ENCODE results near the gene GOLGA6B.
"Not testable (repeated sequence)": the region's sequence is repeated elsewhere in the genome, so short reads cannot be mapped to it uniquely, and the experiment has no call there.

The GOLGA6B gene

DNA sequence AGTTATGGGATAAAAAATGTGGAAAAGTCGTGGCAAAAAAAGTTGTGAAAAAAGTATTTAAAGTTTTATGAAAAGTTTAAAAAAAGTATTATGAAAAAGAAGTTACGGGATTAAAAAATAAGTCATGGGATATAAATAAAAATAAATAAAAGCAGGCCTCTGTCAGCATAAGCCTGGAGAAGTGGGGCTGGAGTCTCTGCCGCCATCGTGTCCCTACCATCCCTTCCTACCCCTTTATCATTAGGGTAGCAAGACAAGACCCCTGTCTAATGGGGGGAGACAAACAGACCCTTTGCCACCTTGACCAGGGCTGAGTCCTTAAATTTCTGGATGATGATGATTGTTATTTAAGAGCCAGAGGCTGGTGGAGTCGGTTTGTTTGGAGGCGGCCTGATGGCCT, 15.3 kb downstream of the GOLGA6B start:
- DNase-seq, result not testable (repeated sequence)

DNA sequence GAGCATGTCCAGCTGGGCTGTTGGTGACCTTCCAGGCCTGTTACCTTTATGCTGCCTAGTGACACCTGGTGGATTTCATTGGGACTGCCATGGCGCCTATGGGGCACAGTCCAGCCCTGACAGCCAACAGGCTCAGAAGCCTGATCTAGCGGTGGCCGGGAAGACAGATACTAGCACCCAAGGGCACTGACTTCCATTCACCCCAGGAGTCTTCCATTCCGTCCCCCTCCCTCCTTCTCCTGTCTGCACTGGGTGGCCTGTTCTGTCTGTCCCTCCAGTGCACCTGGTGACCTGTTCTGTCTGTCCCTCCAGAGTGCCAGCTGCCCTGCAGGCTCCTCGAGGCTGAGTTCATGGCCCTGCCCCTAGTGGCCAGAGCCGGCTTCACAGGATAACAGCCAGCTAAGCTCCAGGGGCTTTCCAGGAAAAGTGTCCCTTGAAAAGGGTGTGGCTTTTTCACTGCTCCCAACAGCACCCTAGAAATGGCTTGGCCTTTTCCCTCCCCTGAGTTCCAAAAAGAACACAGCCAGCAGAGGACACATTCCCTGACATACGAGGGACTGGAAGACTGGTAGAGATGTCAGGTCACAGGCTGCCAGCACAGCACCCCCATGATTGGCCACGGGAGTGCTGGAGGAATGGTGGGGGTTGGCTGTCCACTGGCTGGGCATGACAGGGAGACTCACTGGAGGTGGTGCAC, 16.3 kb downstream of the GOLGA6B start:
- not testable (repeated sequence) for DNase-seq

DNA sequence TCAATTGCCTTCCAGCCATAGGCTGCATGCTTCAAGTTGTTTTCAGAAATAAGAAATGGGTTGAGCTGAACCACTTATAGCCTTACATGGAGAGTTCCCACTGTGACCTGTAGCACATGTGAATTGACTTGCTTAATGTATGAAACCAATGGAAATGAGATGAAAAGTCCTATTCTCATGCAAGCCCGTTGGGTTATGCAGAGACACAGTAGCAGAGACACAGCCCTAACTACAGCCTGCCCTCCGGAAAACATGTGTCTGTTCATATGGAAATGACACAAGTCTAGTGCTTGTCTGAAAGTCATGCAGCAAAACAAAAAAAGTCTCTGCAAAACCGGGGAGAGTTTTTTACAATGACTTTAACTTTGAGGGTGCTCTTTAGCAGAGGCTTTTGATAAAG, 17.0 kb downstream of the GOLGA6B start:
- no peak for DNase-seq

DNA sequence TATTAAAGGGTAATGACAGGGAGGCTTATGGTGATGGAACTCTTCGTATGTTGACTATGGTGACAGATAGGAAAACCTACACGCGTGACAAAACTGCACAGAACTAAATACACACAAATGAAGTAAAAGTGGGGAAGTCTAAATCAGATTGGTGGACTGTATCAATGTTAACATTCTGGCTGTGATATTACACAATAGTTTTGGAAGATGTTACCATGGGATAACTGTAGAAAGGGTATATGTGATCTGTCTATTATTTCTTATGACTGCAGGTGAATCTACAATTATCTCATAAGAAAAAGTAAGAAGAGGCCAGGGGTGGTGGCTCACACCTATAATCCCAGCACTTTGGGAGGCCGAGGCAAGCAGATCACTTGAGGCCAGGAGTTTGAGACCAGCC, 22.3 kb downstream of the GOLGA6B start:
- DNase-seq, result no peak

DNA sequence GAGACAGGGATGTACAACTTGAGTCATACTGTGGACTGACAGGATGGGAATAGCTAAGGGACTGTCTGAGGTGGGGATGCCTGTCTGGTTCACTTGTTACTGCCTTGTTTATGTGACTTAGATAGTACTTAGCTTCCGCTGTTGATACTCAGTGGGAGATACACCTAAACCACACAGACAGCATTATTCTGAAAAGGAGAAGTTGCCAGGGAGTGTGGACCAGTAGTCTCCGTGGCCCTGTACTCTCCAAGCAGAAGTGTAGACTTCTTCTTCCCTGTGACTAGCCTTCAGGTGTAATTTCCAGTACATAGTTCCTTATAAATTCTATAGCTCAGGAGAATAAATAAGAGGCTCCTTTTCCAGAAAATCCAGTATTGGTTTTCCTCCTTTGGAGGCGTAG, 26.4 kb downstream of the GOLGA6B start:
- no peak for DNase-seq

DNA sequence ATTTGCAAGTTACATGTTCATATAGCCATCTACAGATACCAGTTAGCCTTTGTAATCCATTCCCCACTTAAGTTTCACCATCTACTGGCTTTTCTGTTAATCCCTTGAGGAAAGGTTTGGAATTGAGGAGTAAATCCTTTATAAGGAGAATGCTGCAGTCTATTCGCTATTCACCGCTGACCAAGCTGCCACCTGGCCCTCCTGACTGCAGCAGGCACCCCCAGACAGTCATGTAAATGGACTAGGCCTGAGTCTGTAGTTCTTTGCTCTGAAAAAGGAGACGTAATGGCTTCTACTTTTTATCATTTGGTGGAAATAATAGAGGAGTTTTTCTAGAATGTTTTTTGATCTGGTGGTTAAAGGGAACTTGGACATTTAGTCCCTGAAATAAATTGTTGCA, 28.3 kb downstream of the GOLGA6B start:
- no peak for DNase-seq

DNA sequence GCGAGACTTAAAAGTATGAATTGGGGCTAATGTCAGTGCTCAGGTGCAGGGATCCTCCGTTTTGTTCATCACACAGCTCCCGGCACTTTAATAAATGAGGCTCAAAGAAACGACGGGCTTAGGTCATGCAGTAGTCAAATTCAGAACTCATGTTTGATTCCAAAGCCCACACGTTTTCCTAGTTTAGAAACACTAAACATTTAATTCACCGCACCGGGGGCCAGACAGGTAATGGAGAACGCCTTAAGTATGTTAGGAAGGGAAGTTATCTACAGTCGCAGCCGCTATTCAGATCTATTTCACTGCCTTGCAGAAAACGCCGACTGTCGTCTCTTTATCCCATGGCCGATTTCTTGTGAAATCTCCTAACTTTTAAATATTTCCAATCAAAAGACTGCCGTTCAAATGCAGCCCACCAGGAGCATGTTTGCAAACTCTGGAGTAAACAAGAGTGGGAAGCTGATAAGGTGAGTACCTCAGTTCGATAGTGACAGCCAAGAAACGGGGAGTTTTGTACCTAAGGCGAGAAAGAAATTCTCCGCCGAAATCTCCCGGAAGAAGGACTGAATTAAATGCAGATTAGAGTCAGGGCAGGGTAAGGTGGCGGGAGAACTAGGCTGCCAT, 30.9 kb downstream of the GOLGA6B start:
- DNase-seq, result no peak

DNA sequence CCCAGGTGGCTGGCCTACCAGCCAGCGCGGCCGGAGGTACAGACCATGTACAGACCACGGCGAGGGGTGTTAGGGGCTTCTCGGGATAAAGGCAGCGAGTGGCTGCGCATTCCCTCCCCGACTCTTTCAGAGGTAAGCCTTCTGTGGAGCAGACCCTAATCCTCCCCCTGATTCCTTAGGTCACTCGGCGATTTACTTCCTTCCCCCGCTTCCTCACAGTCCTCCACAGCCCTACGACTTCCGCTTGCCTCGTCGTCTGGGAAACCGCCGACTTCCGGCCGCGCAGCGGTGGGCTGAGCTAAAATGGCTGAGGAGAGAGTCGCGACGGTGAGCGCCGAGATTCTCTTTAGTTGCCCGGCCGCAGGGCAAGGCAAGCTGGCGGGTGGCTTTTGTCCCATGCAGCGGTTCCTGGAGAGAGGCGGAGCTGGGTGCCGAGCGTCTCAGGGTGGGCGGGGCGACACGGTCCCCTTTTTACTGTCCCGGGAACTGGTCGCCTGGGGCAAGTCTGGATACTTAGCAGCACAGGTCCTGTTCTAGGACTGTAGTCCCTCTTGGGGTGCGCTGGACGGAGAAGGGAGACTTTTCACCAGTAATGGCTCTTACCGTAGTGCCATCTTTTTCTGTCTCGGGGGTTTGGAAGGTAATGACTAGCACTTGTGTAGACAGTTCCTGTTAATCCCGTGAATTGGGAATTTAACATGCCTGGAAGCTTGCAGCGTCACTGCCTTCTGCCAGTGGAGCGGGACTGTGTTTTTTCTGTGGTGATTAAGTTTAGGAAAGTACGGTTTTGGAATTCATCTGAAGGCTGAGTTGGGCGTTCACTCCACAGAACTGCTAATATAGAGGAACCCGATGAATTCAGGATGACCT, 31.7 kb downstream of the GOLGA6B start, which contains the start of the genes BBS4 and HIGD2B:
Gene BBS4 (plus strand): TSS at position 283 of the 870 bp plus-strand sequence. CDS start 21 bp downstream, at position 304.
Gene HIGD2B (minus strand): TSS at position 258 of the 870 bp plus-strand sequence. CDS start 9,808 bp downstream, outside the sequence.
- no peak for DNase-seq

DNA sequence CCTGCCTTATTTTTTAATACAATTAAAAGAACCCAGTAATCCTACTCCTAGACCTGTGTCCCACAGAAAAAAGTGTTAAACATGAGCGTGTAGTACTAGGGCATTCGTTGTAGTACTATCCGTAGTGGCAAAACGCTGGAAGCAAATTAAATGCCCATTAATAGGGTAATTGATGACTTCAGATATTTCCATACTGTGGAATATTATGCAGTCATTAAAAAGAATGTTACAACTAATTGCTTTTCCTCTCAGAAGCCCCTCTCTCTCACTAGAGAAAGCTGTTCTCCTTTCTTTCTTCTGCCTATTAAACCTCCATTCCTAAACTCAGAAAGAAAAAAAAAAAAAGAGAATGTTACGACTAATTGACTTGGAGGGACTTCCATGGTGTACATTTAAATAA, 34.2 kb downstream of the GOLGA6B start:
- no peak for DNase-seq

DNA sequence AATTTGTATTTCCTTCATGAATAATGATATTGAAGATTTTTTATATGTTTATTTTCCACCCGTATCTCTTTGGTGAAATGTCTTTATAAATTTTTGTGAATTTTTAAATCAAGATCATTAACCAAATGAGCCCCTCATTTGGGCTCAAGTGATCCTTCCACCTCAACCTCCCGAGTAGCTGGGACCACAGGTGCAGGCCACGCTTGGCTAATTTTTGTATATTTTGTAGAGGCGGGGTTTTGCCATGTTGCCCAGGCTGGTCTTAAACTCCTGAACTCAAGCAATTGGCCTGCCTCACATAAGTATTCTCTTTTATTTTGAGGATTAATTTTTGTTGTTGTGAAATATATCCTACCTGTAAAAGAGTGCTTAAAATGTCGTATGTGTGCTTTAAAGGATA, 36.4 kb downstream of the GOLGA6B start:
- no peak for DNase-seq

DNA sequence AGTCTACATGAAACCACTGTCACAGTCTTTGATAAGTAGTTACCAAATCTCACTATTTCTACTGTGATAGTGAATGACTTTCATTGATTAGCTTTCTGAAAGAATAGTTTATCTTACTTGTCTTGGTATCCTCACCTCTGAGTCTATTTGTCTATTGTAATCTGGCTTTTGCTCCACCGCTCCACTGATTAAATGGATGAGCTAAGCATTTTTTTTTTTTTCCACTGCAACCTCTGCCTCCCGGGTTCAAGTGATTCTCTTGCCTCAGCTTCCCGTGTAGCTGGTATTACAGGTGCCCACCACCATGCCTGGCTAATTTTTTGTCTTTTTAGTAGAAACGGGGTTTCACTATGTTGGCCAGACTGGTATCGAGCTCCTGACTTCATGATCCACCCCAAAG, 44.4 kb downstream of the GOLGA6B start:
- no peak for DNase-seq

DNA sequence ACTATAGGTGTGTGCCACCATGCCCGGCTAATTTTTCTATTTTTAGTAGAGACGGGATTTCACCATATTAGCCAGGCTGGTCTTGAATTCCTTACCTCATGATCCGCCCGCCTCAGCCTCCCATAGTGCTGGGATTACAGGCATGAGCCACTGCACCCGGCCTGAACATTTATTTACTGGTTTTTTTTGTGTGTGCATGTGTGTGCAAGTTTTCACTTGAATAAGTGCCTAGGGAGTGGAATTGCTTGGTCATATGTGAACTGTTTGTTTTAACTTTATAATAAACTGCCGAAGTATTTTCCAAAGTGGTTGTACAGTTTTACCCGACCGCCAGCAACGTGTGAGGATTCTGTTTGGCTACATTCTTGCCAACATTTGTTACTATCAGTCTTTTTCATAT, 45.6 kb downstream of the GOLGA6B start:
- no peak for DNase-seq

DNA sequence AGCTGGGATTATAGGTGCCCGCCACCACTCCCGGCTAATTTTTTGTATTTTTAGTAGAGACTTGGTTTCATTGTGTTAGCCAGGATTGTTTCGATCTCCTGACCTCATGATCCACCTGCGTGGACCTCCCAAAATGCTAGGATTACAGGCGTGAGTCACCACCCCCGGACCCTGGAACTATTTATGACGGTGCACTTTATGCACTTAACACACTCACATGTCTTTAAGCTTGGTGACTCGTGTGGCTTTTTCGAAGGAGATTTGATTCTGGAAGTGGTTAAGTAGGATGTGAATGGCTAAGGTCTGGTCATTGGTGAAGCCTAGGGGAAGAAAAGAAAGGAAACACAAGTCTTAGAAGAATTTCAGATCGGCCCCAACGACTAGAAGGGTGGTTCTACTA, 51.8 kb downstream of the GOLGA6B start:
- no peak for DNase-seq

DNA sequence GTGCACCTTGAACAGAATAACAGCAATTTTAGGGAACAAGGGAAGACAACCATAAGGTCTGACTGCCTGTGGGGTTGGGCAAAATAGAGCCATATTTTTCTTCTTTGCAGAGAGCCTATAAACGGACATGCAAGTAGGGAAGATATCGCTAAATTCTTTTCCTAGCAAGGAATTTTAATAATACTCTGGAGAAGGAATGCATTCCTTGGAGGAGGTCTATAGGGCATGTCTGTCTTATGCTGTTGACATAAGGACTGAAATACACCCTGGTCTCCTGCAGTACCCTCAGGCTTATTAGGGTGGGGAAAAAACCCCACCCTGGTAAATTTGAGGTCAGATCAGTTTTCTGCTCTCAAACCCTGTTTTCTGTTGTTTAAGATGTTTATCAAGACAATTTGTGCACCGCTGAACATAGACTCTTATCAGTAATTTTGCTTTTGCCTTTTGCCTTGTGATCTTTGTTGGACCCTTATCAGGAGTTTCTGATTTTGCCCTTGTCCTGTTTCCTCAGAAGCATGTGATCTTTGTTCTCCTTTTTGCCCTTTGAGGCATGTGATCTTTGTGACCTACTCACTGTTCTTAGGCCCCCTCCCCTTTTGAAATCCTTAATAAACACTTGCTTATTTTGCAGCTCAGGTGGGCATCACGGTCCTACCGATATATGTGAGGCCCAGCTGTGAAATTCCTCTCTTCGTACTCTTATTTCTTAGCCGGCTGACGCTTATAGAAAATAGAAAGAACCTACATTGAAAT, 54.2 kb downstream of the GOLGA6B start:
- DNase-seq, result not testable (repeated sequence)

Measured in NCI-H1048 (cell line).